Stimulated activated CD4-positive, alpha-beta T cell treated with anti-CD3 and anti-CD28 coated beads, TNF-alpha, amount 100 ng/mL, for 1 hour (primary cell): ENCODE measurements around the gene SLC16A12.

Experiments
- DNase-seq, 3 donors: peaks; one replicate each; pipeline ENCODE4 v3.0.0-alpha.2; 2020; ENCODE audit warnings: low read depth in 3 of 3, low spot score in 1 of 3

Gene SLC16A12

GRCh38 chr10:89535171-89536012, at the start of gene SLC16A12:
Gene SLC16A12, minus strand, starts transcription at chr10:89535594. Its CDS starts 73,016 bp downstream, at chr10:89462578.
- no peak for DNase-seq

DNA sequence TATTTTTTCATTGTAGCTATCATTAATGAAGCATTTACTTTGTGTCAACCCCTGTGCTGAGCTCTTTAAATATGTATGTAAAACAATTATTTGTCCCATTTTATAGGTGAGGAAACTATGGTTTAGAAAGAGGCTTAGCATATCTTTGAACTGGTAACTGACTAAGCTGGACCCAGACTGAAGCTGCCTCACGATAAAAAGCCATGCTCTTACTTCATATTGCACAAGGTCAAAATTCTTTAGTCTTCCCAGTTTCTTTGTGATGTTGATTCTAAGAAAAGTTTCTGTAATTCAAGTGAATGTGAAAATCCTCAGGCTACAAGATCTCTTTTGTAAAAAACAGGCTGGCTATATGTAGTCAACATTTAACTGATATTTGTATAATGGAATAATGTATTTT, 46.6 kb upstream of the SLC16A12 start:
- no peak for DNase-seq

GRCh38 chr10:89580243-89580642, 44.8 kb upstream of the SLC16A12 start:
- DNase-seq: no peak

GRCh38 chr10:89576696-89577095, 41.3 kb upstream of the SLC16A12 start:
- no peak for DNase-seq

DNA sequence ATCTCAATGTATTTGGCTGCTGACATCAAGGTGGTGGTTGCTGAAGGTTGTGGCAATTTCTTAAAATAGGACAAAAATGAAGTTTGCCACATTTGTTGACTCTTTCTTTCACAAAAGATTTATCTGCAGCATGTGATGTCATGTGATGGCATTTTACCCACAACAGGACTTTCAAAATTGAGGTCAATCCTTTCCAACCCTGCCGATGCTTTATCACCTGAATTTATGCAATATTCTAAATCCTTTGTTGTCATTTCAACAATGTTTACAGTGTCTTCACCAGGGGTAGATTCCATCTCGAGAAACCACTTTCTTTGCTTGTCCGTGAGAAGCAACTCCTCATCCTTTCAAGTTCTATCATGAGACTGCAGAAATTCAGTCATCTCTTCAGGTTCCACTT, 40.6 kb upstream of the SLC16A12 start:
- no peak for DNase-seq

- DNase-seq: no peak
Observed at GRCh38 chr10:89575031-89575430, 39.6 kb upstream of the SLC16A12 start.

- no peak for DNase-seq
Observed at GRCh38 chr10:89574368-89574767, 39.0 kb upstream of the SLC16A12 start.

- DNase-seq: no peak
Observed at GRCh38 chr10:89567576-89568245, 32.3 kb upstream of the SLC16A12 start.

- DNase-seq: no peak
Observed at GRCh38 chr10:89566992-89567391, 31.6 kb upstream of the SLC16A12 start.

DNA sequence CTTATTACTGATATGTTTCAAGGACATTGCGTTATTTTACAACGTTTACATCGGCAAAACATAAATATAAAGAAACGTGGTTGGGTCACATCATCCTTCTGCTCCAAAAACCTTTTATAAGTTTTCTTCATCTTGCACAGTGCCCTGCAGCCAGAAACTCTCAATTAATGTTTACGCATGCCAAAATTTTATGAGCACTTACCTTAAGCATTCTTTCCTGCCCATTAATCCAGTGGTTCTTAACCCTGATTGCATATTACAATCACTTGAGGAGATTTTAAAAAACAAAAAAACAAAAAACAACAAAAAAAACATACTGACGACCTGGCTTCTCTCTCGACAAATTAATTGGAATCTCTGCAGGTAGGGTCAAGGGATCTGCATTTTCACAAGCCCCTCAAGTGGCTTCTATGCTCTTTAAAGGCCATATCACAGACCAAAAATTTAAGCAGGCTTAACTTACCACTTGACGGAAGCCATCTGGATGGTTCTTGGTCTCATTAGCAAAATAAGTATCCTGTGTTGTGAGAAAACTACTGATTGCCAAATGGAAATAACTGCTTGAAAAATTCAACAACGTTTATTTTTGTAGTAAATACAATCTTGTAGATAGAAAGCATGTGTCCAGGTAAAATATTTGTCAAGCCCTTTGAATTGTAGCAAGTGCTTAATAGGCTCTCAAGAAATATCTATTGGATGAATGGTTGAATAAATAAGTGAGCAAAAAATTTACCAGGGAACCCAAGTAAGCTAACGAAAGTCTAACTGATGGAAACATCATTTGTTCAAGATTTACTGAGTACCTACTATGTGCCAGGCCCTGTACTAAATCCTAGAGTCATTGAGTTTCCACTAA, 30.9 kb upstream of the SLC16A12 start:
- no peak for DNase-seq

DNA sequence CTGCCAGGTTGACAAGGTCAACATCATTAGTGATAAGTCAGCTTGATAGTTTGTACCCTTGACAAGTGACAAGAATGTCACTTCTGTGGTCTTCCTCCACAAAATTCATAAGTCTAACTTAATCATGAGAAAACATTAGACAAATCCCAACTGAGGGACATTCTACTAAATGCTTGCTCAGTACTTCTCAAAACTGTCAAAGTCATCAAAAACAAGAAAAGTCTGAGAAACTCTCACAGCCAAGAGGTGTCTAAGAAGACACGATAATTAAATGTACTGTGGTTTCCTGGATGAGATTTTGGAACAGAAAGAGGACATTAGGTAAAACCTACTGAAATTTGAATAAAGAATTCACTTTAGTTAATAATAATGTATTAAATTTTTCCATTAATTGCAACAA, 29.8 kb upstream of the SLC16A12 start:
- no peak for DNase-seq

DNA sequence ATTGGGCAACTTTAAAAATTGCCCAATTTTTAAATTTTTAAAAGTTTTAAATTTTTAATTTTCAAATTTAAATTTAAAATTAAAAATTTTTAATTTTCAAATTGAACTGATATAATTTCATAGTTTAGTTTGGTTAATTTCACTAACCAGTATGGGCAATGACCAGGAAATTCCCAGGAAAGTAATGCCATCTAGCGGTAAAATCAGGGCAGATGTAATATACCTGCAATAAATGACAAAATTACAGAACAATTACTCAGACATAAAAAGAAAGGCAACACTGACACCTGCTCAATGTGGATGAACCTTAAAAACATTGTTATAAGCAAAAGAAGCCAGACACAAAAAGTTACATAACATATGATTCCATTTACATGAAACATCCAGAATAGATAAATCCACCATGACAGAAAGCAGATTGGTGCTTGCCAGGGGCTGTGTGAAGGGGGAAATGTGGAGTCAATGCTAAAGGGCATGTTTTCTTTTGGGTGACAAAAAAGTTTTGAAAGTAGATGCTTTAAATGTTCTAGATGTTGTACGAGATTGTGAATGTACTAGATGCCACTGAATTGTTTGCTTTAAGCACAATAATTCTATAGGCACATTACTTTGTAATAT, 28.6 kb upstream of the SLC16A12 start:
- DNase-seq: no peak

DNA sequence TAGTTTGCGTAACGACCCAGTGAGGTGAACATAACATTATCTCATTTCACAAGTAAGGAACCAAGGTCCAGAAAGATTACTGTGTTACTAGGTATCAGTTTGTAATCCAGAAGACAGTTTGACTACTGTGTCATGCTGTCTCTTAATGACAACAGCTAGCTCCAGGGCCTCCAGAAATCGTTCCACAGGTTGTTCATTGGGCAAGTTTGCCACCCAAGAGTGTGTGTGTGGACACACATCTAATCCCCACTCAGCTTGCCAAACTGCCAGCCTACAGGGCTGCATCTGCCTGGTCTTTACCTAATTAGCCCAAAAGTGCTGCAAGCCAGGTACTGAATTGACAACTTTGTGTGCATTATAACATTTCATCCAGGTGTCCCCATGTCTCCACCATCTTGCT, 27.9 kb upstream of the SLC16A12 start:
- no peak for DNase-seq

- DNase-seq: no peak
Observed at GRCh38 chr10:89556600-89556999, 21.2 kb upstream of the SLC16A12 start.

- DNase-seq: no peak
Observed at GRCh38 chr10:89555688-89556445, 20.5 kb upstream of the SLC16A12 start.

- no peak for DNase-seq
Observed at GRCh38 chr10:89554433-89554832, 19.0 kb upstream of the SLC16A12 start.

GRCh38 chr10:89553064-89553734, 17.8 kb upstream of the SLC16A12 start:
- no peak for DNase-seq

- DNase-seq: no peak
Observed at GRCh38 chr10:89552213-89552612, 16.8 kb upstream of the SLC16A12 start.

DNA sequence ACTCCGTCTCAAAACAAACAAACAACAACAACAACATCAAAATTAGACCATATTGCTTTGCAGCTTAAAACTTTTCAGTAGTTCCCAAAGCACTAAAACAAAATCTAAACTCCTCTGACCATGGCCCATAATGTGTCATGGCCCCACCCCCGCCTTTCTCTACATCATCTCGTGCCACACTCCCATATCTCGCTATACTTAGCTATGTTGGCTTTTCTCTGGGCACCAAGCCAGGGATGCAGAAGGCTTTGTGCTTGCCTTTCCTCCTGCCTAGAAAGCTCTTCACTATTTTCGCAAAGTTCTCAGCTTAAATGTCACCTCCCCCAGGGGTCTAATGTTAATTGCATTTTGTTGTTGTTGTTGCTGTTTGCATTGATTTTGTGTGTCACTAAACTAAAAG, 15.1 kb upstream of the SLC16A12 start:
- no peak for DNase-seq

DNA sequence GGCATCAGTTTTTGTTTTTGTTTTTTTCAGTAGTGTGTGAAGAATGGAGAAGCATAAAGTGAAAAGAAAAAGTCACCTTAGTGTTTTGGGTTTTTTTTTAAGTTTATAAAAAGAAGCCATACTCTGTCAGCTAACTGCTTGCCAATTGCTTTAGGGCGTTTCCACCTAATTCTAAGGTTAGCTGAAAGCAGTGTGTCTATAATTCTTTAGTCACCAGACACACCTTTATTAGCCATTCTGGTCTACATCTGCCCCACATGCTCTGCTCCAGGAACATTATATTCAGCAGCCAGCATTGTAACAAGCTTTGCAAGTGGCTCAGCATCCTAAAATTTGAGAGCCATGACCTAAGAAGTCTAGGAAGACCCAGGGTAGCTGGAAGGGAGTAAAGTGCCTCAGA, 14.1 kb upstream of the SLC16A12 start:
- no peak for DNase-seq
